Lower leg skin (tissue), 3 donors: ENCODE data around the gene CASS4.

Experiments used
- CTCF ChIP-seq, 3 donors: fragments of 450-650 bp; IDR thresholded peaks; one replicate each; pipeline ENCODE4 v1.5.1; 2016; ENCODE audit warnings: antibody characterized with exemption in 3 of 3, mild to moderate bottlenecking in 3 of 3, moderate library complexity in 2 of 3
- POLR2A ChIP-seq, 2 donors: fragments of 450-650 bp; IDR thresholded peaks; one replicate each; pipeline ENCODE4 v1.6.1; 2016 to 2017; ENCODE audit warnings: antibody characterized with exemption in 2 of 2, mild to moderate bottlenecking in 1 of 2, moderate library complexity in 1 of 2

DNA sequence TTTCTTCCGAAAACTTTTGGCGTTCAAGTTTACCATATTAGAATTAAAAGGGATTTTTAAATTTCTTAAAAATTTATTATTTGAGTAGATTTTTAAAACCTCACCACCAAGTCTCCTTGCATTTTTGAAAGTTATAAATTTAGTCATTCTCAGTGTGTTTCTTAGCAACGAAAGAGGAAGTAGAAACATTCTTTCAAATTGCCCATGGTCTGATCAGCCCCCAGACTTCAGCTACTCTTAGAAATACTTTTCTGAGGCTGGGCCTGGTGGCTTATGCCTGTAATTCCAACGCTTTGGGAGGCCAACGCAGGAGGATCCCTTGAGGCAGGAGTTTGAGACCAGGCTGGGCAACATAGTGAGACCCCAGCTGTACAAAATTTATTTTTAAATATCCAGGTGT is 41.3 kb downstream of the CASS4 start:
- no peak for TF ChIP-seq CTCF (IDR thresholded peaks at IDR 0.05)
- no peak for TF ChIP-seq POLR2A (IDR thresholded peaks at IDR 0.05)
